Progenitor cell of endocrine pancreas (in vitro differentiated cells): ENCODE data around the gene SRRM4. TPM values are rescaled to one million over a fixed set of nuclear protein-coding genes. Genes with fewer than 3 reads are reported as not detected.
A peak's percentile ranks its signal among the peaks of the same experiment; 100 is the strongest.

Experiments used
- DNase-seq: peaks from one replicate; pipeline ENCODE4 v3.0.0; 2021; ENCODE audit warnings: low spot score; ENCODE audit not compliant: unreplicated experiment
- H3K27ac Mint-ChIP-seq: 2 replicates; pipeline ENCODE4 v1.8.0; 2021; ENCODE audit warnings: mild to moderate bottlenecking, moderate library complexity, mixed read lengths
- H3K27me3 Mint-ChIP-seq: 2 replicates; pipeline ENCODE4 v1.8.0; 2021; ENCODE audit warnings: mixed read lengths
- H3K36me3 Mint-ChIP-seq: 2 replicates; pipeline ENCODE4 v1.8.0; 2022; ENCODE audit warnings: mixed read lengths; ENCODE audit not compliant: insufficient read depth
- H3K4me1 Mint-ChIP-seq: 2 replicates; pipeline ENCODE4 v1.8.0; 2021; ENCODE audit warnings: low read depth, mixed read lengths
- H3K4me3 Mint-ChIP-seq: 2 replicates; pipeline ENCODE4 v1.8.0; 2021; ENCODE audit warnings: low read depth, mild to moderate bottlenecking, moderate library complexity, mixed read lengths
- H3K9me3 Mint-ChIP-seq: 2 replicates; pipeline ENCODE4 v1.8.0; 2021; ENCODE audit warnings: low read depth, mixed read lengths
- total RNA-seq: library from RNA; stranded (reverse); gene quantifications from 2 replicates; pipeline ENCODE4 v1.2.1, GENCODE V29; 2021
- TF ChIP-seq, protein P1 (sequence below): fragments of 200-600 bp; sonication (generic); IDR thresholded peaks from one replicate; pipeline ENCODE4 v1.5.0; 2021; ENCODE audit warnings: antibody characterized with exemption, mild to moderate bottlenecking; ENCODE audit not compliant: unreplicated experiment

The SRRM4 gene
- total RNA-seq, 1 donor from 2014 or later, result 2.4 TPM

DNA sequence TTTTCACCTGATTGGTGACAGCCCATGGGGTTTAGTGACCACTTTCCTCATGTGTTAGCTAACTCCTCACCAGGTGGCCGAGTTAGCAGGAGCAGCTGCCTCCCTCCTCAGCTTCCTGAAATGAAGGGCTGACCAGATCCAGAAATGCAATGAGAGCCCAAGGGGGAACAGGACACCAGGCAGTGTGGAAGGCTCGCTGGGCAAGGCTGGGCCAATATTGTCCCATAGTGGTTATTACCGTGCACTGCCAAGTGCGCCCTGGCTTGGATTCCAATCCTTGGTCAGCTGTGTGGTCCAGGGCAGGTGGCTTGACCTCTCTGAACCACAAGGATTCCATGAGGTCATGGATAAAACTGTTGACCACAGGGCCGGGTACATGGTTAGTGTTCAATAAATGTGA, 193.7 kb downstream of the SRRM4 start:
- Mint-ChIP-seq H3K4me3 (no peak overlapping the region), H3K36me3 (no peaks in the 10 kb centered on the region), H3K4me1 (peaks cover 42% of the 10 kb centered on the region), H3K27me3 (peaks cover 3% of the 10 kb centered on the region), H3K9me3 (no peaks in the 10 kb centered on the region), H3K27ac (no peak overlapping the region)
- TF ChIP-seq, protein P1, sequence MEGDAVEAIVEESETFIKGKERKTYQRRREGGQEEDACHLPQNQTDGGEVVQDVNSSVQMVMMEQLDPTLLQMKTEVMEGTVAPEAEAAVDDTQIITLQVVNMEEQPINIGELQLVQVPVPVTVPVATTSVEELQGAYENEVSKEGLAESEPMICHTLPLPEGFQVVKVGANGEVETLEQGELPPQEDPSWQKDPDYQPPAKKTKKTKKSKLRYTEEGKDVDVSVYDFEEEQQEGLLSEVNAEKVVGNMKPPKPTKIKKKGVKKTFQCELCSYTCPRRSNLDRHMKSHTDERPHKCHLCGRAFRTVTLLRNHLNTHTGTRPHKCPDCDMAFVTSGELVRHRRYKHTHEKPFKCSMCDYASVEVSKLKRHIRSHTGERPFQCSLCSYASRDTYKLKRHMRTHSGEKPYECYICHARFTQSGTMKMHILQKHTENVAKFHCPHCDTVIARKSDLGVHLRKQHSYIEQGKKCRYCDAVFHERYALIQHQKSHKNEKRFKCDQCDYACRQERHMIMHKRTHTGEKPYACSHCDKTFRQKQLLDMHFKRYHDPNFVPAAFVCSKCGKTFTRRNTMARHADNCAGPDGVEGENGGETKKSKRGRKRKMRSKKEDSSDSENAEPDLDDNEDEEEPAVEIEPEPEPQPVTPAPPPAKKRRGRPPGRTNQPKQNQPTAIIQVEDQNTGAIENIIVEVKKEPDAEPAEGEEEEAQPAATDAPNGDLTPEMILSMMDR, result no peak
- no peak for DNase-seq

DNA sequence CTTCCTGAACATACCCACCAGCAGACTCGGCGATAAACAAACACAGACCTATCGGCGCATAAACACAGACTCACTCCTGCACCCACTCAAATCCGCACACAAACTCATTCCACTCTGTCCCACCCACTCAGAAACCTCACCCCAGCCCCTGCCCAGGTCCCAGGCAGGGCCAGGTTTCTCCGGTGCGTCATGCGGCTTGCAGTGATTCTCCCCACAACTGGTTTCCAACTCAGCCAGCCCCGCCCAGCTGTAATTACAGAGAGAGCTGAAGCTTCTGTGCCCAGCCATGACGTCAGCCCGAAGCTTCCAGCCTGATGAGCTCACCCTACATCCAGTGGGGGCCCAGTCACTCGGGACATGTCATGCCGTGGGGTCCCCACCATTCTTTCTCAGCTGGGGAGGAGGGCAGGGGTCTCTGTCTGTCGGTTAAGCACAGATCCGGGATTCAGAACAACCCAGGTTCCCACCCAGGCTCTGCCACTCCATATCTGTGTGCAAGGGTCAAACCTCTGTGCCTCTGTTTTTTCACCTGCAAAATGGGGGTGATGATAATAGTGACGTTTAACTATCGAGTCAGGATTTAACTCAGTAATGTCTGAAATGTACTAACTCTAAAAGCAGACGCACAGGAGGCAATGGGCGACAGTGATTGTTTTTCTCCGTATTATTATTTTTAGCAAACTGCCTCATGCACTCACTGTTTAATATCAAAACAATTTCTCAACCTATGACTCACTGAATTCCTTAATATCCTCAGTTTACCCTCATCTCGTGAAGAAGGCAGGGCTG, 195.1 kb downstream of the SRRM4 start:
- H3K4me3 Mint-ChIP-seq, result no peak overlapping the region
- peak overlapping the region; percentile 92 for H3K27ac Mint-ChIP-seq
- TF ChIP-seq, protein P1, result no peak
- peaks cover 52% of the 10 kb centered on the region for H3K4me1 Mint-ChIP-seq
- H3K36me3 Mint-ChIP-seq, result no peaks in the 10 kb centered on the region
- peaks cover 3% of the 10 kb centered on the region for H3K27me3 Mint-ChIP-seq
- no peak for DNase-seq
- no peaks in the 10 kb centered on the region for H3K9me3 Mint-ChIP-seq

GRCh38 chr12:119177056-119177325, 195.7 kb downstream of the SRRM4 start:
- Mint-ChIP-seq H3K36me3 (no peaks in the 10 kb centered on the region), H3K4me1 (peaks cover 52% of the 10 kb centered on the region), H3K27ac (no peak overlapping the region)

DNA sequence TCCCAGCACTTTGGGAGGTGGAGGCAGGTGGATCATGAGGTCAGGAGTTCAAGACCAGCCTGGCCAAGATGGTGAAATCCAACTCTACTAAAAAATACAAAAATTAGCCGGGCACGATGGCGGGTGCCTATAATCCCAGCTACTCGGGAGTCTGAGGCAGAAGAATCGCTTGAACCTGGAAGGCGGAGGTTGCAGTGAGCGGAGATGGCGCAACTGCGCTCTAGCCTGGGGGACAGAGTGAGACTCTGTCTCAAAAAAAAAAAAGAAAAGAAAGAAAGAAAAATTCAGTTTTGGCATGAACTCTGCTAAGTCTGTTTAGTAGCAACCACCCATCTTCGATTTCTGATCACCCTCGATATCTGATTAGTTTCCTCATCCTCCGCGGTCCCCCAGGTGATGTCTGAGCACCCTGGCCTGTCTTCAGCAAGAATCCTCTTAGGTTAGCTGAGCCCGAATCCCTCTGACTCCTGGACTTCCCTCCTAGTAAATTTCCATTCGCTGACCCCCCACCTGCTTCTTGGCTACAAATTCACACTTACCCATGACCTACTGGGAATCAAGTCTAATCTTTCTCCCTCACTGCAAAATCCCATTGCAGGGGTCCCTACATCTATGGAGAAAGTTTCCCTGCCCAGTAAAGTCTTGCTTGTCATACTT, 196.5 kb downstream of the SRRM4 start:
- no peak overlapping the region for H3K4me3 Mint-ChIP-seq
- peaks cover 3% of the 10 kb centered on the region for H3K27me3 Mint-ChIP-seq
- H3K9me3 Mint-ChIP-seq, result no peaks in the 10 kb centered on the region
- no peaks in the 10 kb centered on the region for H3K36me3 Mint-ChIP-seq
- TF ChIP-seq, protein P1, result no peak
- peak overlapping the region; percentile 33 for H3K27ac Mint-ChIP-seq
- DNase-seq, result no peak
- H3K4me1 Mint-ChIP-seq, result peaks cover 47% of the 10 kb centered on the region

More at GRCh38 chr12:119177056-119177325, 195.7 kb downstream of the SRRM4 start:
- TF ChIP-seq, protein P1, result no peak
- Mint-ChIP-seq H3K9me3 (no peaks in the 10 kb centered on the region), H3K27me3 (peaks cover 3% of the 10 kb centered on the region), H3K4me3 (no peak overlapping the region)
- DNase-seq, result no peak

- TF ChIP-seq, protein P1, result no peak
- Mint-ChIP-seq H3K36me3 (no peaks in the 10 kb centered on the region), H3K4me1 (peaks cover 46% of the 10 kb centered on the region), H3K9me3 (no peaks in the 10 kb centered on the region), H3K4me3 (peak within 1 kb of the TSS; percentile 71), H3K27ac (peak within 1 kb of the TSS; percentile 96), H3K27me3 (peaks cover 3% of the 10 kb centered on the region)
- peak; percentile 68 for DNase-seq
Observed at GRCh38 chr12:119178544-119179334, 197.4 kb downstream of the SRRM4 start, which contains the start of gene HSPB8. Gene HSPB8 (plus strand): TSS chr12:119178931. CDS start chr12:119179313, 382 bp downstream.
